HCT116 (cell line): ENCODE results near the gene BBX. TPM values are rescaled to one million over a fixed set of nuclear protein-coding genes. Genes with fewer than 3 reads are reported as not detected.

Experiments used
- ATAC-seq: fragments of 200-7000 bp; cut with Tn5 transposase; 2 replicates; pipeline ENCODE4 v1.9.1; 2020; ENCODE audit warnings: mild to moderate bottlenecking, moderate library complexity
- BruUV-seq: library from RNA; stranded (reverse); fragments of 400-500 nt; replicated peaks from 2 replicates; lab custom pipeline; 2021; lab: Mats Ljungman, UMichigan
- CTCF ChIA-PET: fragments of 300-600 bp; sonication (Branson Sonifier 250); formaldehyde crosslinking; loops from one replicate; lab custom pipeline; 2021; ENCODE audit warnings: antibody characterized with exemption; lab: Charles Lee
- POLR2A ChIA-PET: fragments of 300-600, 350-600 bp; sonication (Branson Sonifier 250); formaldehyde crosslinking; loops from one replicate; lab custom pipeline; 2021; ENCODE audit warnings: antibody characterized with exemption; lab: Charles Lee
- RAD21 ChIA-PET, 2 experiments: fragments of 300-600 bp; sonication (Branson Sonifier 250); formaldehyde crosslinking; loops; one replicate each; lab custom pipeline; 2023; ENCODE audit warnings: low total read pairs in 2 of 2; ENCODE audit not compliant: uncharacterized antibody in 2 of 2, unreplicated experiment in 2 of 2, low non-redundant PET in 1 of 2; lab: Charles Lee
- DNase-seq: peaks from one replicate; pipeline ENCODE4 v3.0.0-alpha.2; 2010; ENCODE audit warnings: low read depth, low spot score
- H2AFZ ChIP-seq: fragments of 200-600 bp; shearing (Covaris generic), sonication (generic); 2 replicates; pipeline ENCODE4 v1.6.1; 2017; ENCODE audit warnings: low read depth, mixed run types, mixed read lengths, antibody characterized with exemption, low read length; ENCODE audit not compliant: poor library complexity, severe bottlenecking
- H3K27ac ChIP-seq: 2 replicates; pipeline ENCODE4 v1.5.1; 2012; ENCODE audit warnings: low read depth, low read length
- H3K27me3 ChIP-seq: fragments of 200-600 bp; sonication (generic); 2 replicates; pipeline ENCODE4 v1.6.1; 2016; ENCODE audit warnings: mixed run types, low read length, mixed read lengths; ENCODE audit not compliant: insufficient read depth
- H3K36me3 ChIP-seq, 2 experiments: fragments of 200-500 bp in 1 of 2; fragments of 200-600 bp in 1 of 2; sonication (Bioruptor generic) in 1 of 2; sonication (generic) in 1 of 2; 2 replicates each; pipeline versions ENCODE4 v1.5.1 to v1.6.1; 2014 to 2016; ENCODE audit warnings: low read length in 2 of 2, inconsistent platforms in 1 of 2, mixed read lengths in 1 of 2, mixed run types in 1 of 2; ENCODE audit not compliant: insufficient read depth in 2 of 2, control insufficient read depth in 1 of 2
- H3K4me1 ChIP-seq, 2 experiments: fragments of 200-600 bp in 1 of 2; sonication (generic) in 1 of 2; 2 replicates each; pipeline versions ENCODE4 v1.5.1 to v1.6.1; 2012 to 2017; ENCODE audit warnings: low read length in 2 of 2, inconsistent platforms in 1 of 2, mild to moderate bottlenecking in 1 of 2, mixed read lengths in 1 of 2, mixed run types in 1 of 2, moderate library complexity in 1 of 2; ENCODE audit not compliant: insufficient read depth in 2 of 2, control insufficient read depth in 1 of 2
- H3K4me2 ChIP-seq: fragments of 200-600 bp; sonication (generic); 2 replicates; pipeline ENCODE4 v1.6.1; 2017; ENCODE audit warnings: mixed run types, low read length, mixed read lengths
- H3K4me3 ChIP-seq, 2 experiments: fragments of 200-600 bp in 1 of 2; sonication (generic) in 1 of 2; replicated peaks in 1 of 2; 2 replicates each; pipeline ENCODE4 v1.5.1; 2011 to 2016; ENCODE audit warnings: low read length in 2 of 2, control low read depth in 1 of 2, low read depth in 1 of 2, mild to moderate bottlenecking in 1 of 2, mixed read lengths in 1 of 2, mixed run types in 1 of 2
- H3K79me2 ChIP-seq: fragments of 200-600 bp; sonication (generic); 2 replicates; pipeline ENCODE4 v1.6.1; 2017; ENCODE audit warnings: mild to moderate bottlenecking, mixed run types, low read length, moderate library complexity, mixed read lengths; ENCODE audit not compliant: insufficient read depth
- H3K9ac ChIP-seq: fragments of 200-600 bp; sonication (generic); 2 replicates; pipeline ENCODE4 v1.6.1; 2016; ENCODE audit warnings: low read length, mixed read lengths
- H3K9me2 ChIP-seq: fragments of 200-600 bp; sonication (generic), shearing (Covaris generic); 2 replicates; pipeline ENCODE4 v1.6.1; 2017; ENCODE audit warnings: mixed run types, mild to moderate bottlenecking, moderate library complexity; ENCODE audit not compliant: insufficient read depth
- H3K9me3 ChIP-seq, 2 experiments: fragments of 200-500 bp in 1 of 2; fragments of 200-600 bp in 1 of 2; sonication (Bioruptor generic) in 1 of 2; sonication (generic) in 1 of 2; 2 replicates each; pipeline ENCODE4 v1.6.1; 2014 to 2017; ENCODE audit warnings: low read length in 2 of 2, mixed read lengths in 2 of 2, inconsistent platforms in 1 of 2, low read depth in 1 of 2, mild to moderate bottlenecking in 1 of 2, mixed run types in 1 of 2, moderate library complexity in 1 of 2; ENCODE audit not compliant: control insufficient read depth in 1 of 2, insufficient read depth in 1 of 2
- H4K20me1 ChIP-seq: fragments of 200-600 bp; sonication (generic), shearing (Covaris generic); 2 replicates; pipeline ENCODE4 v1.6.1; 2017; ENCODE audit warnings: mixed run types, mild to moderate bottlenecking, moderate library complexity; ENCODE audit not compliant: insufficient read depth
- CBX3 ChIP-seq: IDR thresholded peaks from 2 replicates; pipeline ENCODE4 v1.6.1; 2012; ENCODE audit warnings: low read depth
- CEBPB ChIP-seq: IDR thresholded peaks from 2 replicates; pipeline ENCODE4 v1.6.1; 2012; ENCODE audit warnings: low read depth
- EGR1 ChIP-seq: IDR thresholded peaks from 2 replicates; pipeline ENCODE4 v1.6.1; 2012; ENCODE audit warnings: low read depth
- ELF1 ChIP-seq: IDR thresholded peaks from 2 replicates; pipeline ENCODE4 v1.6.1; 2012; ENCODE audit warnings: low read depth, borderline replicate concordance
- EZH2 ChIP-seq: fragments of 200-600 bp; sonication (generic); IDR thresholded peaks from 2 replicates; pipeline ENCODE4 v1.6.1; 2017; ENCODE audit warnings: antibody characterized with exemption, mixed run types
- EZH2phosphoT487 ChIP-seq: fragments of 200-600 bp; IDR thresholded peaks from 2 replicates; pipeline ENCODE4 v1.6.1; 2018; ENCODE audit warnings: antibody characterized with exemption, borderline replicate concordance
- FOSL1 ChIP-seq: IDR thresholded peaks from 2 replicates; pipeline ENCODE4 v1.6.1; 2012; ENCODE audit warnings: low read depth
- MAX ChIP-seq: IDR thresholded peaks from 2 replicates; pipeline ENCODE4 v1.6.1; 2012
- POLR2A ChIP-seq: IDR thresholded peaks from 2 replicates; pipeline ENCODE4 v1.7.0; 2011; ENCODE audit warnings: borderline replicate concordance; ENCODE audit not compliant: insufficient read depth, insufficient read length; ENCODE audit errors: extremely low read depth
- REST ChIP-seq: IDR thresholded peaks from 2 replicates; pipeline ENCODE4 v1.6.1; 2012; ENCODE audit warnings: low read depth
- SP1 ChIP-seq: IDR thresholded peaks from 2 replicates; pipeline ENCODE4 v1.6.1; 2012; ENCODE audit warnings: low read depth
- SRF ChIP-seq: IDR thresholded peaks from 2 replicates; pipeline ENCODE4 v1.6.1; 2012; ENCODE audit warnings: low read depth
- TCF7L2 ChIP-seq: IDR thresholded peaks from 2 replicates; pipeline ENCODE4 v1.7.0; 2011; ENCODE audit warnings: borderline replicate concordance, inconsistent platforms; ENCODE audit not compliant: insufficient read depth, insufficient read length; ENCODE audit errors: extremely low read depth
- YY1 ChIP-seq: IDR thresholded peaks from 2 replicates; pipeline ENCODE4 v1.6.1; 2011; ENCODE audit warnings: low read length, low read depth, moderate library complexity, mild to moderate bottlenecking; ENCODE audit not compliant: insufficient replicate concordance; ENCODE audit errors: extremely low read depth
- ZFX ChIP-seq: fragments of 450-650 bp; IDR thresholded peaks from 2 replicates; pipeline ENCODE4 v1.6.1; 2017
- ZNF274 ChIP-seq: fragments of 200-500 bp; sonication (Bioruptor generic); IDR thresholded peaks from 2 replicates; pipeline ENCODE4 v1.6.1; 2014; ENCODE audit warnings: mild to moderate bottlenecking, low read depth, low read length, inconsistent platforms
- intact Hi-C: fragments of 100-400 bp; cut with micrococcal nuclease; formaldehyde crosslinking; loops from 2 replicates; pipeline ENCODE4 v1.10.0; 2022
- total RNA-seq: library from RNA; stranded (reverse); gene quantifications from one replicate; pipeline ENCODE4 v1.2.1, GENCODE V29; 2021; ENCODE audit not compliant: unreplicated experiment
- TF ChIP-seq, protein P1 (sequence below): IDR thresholded peaks from 2 replicates; pipeline ENCODE4 v1.6.1; 2012
- TF ChIP-seq, protein P2 (sequence below): IDR thresholded peaks from 2 replicates; pipeline ENCODE4 v1.6.1; 2011; ENCODE audit warnings: mild to moderate bottlenecking, low read length, moderate library complexity; ENCODE audit not compliant: insufficient replicate concordance; ENCODE audit errors: extremely low read depth
- TF ChIP-seq, protein P3 (sequence below), 3 experiments: fragments of 200-600 bp in 1 of 3; sonication (generic) in 1 of 3; IDR thresholded peaks in 2 of 3; conservative IDR thresholded peaks in 1 of 3; 2 replicates each; pipeline ENCODE4 v1.5.1; 2012 to 2017; ENCODE audit warnings: low read depth in 2 of 3, low read length in 2 of 3, antibody characterized with exemption in 1 of 3, borderline replicate concordance in 1 of 3, control low read depth in 1 of 3, mild to moderate bottlenecking in 1 of 3, mixed read lengths in 1 of 3, mixed run types in 1 of 3, moderate library complexity in 1 of 3; ENCODE audit not compliant: insufficient read depth in 1 of 3

BBX gene
- total RNA-seq, 1 experiment from 2014 or later: 55.6 TPM

GRCh38 chr3:107654218-107654617 lies 131.5 kb downstream of the BBX start:
- Histone ChIP-seq H3K9ac (no peak overlapping the region), H3K4me2 (no peak overlapping the region), H4K20me1 (no peaks in the 10 kb centered on the region; the same call in 1 of the 2 replicates), H3K9me3 (no peaks in the 10 kb centered on the region), H3K4me3 (no peak overlapping the region), H3K79me2 (no peaks in the 10 kb centered on the region), H2AFZ (no peak overlapping the region), H3K9me2 (no peaks in the 10 kb centered on the region; the same call in 1 of the 2 replicates), H3K4me1 (no peaks in the 10 kb centered on the region), H3K27ac (no peak overlapping the region), H3K27me3 (no peaks in the 10 kb centered on the region), H3K36me3 (no peaks in the 10 kb centered on the region)
- no TSS peak for BruUV-seq
- no peak for TF ChIP-seq TCF7L2
- no peak for TF ChIP-seq FOSL1
- no peak for TF ChIP-seq SP1
- TF ChIP-seq SRF: no peak
- TF ChIP-seq POLR2A: no peak
- TF ChIP-seq EGR1: no peak
- TF ChIP-seq ZFX: no peak
- TF ChIP-seq, protein P1, sequence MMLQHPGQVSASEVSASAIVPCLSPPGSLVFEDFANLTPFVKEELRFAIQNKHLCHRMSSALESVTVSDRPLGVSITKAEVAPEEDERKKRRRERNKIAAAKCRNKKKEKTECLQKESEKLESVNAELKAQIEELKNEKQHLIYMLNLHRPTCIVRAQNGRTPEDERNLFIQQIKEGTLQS: no peak
- TF ChIP-seq YY1: no peak
- TF ChIP-seq, protein P2, sequence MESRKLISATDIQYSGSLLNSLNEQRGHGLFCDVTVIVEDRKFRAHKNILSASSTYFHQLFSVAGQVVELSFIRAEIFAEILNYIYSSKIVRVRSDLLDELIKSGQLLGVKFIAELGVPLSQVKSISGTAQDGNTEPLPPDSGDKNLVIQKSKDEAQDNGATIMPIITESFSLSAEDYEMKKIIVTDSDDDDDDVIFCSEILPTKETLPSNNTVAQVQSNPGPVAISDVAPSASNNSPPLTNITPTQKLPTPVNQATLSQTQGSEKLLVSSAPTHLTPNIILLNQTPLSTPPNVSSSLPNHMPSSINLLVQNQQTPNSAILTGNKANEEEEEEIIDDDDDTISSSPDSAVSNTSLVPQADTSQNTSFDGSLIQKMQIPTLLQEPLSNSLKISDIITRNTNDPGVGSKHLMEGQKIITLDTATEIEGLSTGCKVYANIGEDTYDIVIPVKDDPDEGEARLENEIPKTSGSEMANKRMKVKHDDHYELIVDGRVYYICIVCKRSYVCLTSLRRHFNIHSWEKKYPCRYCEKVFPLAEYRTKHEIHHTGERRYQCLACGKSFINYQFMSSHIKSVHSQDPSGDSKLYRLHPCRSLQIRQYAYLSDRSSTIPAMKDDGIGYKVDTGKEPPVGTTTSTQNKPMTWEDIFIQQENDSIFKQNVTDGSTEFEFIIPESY: no peak
- TF ChIP-seq EZH2phosphoT487: no peak
- TF ChIP-seq REST: no peak
- no peak for TF ChIP-seq ELF1
- TF ChIP-seq EZH2: no peak
- TF ChIP-seq CBX3: no peak
- TF ChIP-seq ZNF274: no peak
- no peak for TF ChIP-seq MAX
- TF ChIP-seq, protein P3, sequence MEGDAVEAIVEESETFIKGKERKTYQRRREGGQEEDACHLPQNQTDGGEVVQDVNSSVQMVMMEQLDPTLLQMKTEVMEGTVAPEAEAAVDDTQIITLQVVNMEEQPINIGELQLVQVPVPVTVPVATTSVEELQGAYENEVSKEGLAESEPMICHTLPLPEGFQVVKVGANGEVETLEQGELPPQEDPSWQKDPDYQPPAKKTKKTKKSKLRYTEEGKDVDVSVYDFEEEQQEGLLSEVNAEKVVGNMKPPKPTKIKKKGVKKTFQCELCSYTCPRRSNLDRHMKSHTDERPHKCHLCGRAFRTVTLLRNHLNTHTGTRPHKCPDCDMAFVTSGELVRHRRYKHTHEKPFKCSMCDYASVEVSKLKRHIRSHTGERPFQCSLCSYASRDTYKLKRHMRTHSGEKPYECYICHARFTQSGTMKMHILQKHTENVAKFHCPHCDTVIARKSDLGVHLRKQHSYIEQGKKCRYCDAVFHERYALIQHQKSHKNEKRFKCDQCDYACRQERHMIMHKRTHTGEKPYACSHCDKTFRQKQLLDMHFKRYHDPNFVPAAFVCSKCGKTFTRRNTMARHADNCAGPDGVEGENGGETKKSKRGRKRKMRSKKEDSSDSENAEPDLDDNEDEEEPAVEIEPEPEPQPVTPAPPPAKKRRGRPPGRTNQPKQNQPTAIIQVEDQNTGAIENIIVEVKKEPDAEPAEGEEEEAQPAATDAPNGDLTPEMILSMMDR (IDR thresholded peaks at IDR 0.05 in 2 of 3, conservative IDR thresholded peaks at IDR 0.05 in 1 of 3; ENCODE audit: borderline replicate concordance in 1 of 3, insufficient read depth in 1 of 3, low read depth in 2 of 3, low read length in 2 of 3): no peak
- no peak for TF ChIP-seq CEBPB
- ATAC-seq (no peak), DNase-seq (no peak)
- RAD21 ChIA-PET: no interaction called here
- intact Hi-C loops: no loop called here
- CTCF ChIA-PET: no interaction called here
- POLR2A ChIA-PET: no interaction called here
